Tibial nerve (tissue), 4 donors: ENCODE data around the gene VWDE. TPM values are rescaled to one million over a fixed set of nuclear protein-coding genes. Genes with fewer than 3 reads are reported as not detected.

Experiments
- DNase-seq, 2 donors: peaks; one replicate each; pipeline ENCODE4 v3.0.0-alpha.2; 2019; ENCODE audit warnings: low spot score in 2 of 2
- H3K27ac ChIP-seq, 4 donors: fragments of 200-600 bp; sonication (generic) in 3 of 4; one replicate each; pipeline ENCODE4 v1.5.1; 2017 to 2019; ENCODE audit warnings: mild to moderate bottlenecking in 1 of 4
- H3K27me3 ChIP-seq, 2 donors: fragments of 200-600 bp; sonication (generic) in 1 of 2; one replicate each; pipeline versions ENCODE4 v1.5.1 to v1.6.0; 2017 to 2019
- H3K36me3 ChIP-seq, 3 donors: fragments of 200-600 bp; sonication (generic); one replicate each; pipeline ENCODE4 v1.5.1; 2018 to 2019
- H3K4me1 ChIP-seq, 4 donors: fragments of 200-600 bp; sonication (generic) in 3 of 4; one replicate each; pipeline ENCODE4 v1.5.1; 2017 to 2019
- H3K4me3 ChIP-seq, 4 donors: fragments of 200-600 bp; sonication (generic) in 3 of 4; one replicate each; pipeline ENCODE4 v1.5.1; 2017 to 2019; ENCODE audit warnings: mild to moderate bottlenecking in 1 of 4, moderate library complexity in 1 of 4
- H3K9me3 ChIP-seq, 4 donors: fragments of 200-600 bp; sonication (generic) in 3 of 4; one replicate each; pipeline ENCODE4 v1.5.1; 2017 to 2019
- CTCF ChIP-seq, 5 experiments: fragments of 200-600 bp in 3 of 5; fragments of 450-650 bp in 2 of 5; sonication (generic) in 3 of 5; IDR thresholded peaks; one replicate each; pipeline ENCODE4 v1.5.1; 2016 to 2019; ENCODE audit warnings: antibody characterized with exemption in 5 of 5, mild to moderate bottlenecking in 3 of 5, moderate library complexity in 2 of 5
- EP300 ChIP-seq, 2 donors: sonication (generic); formaldehyde crosslinking; IDR thresholded peaks; one replicate each; pipeline ENCODE4 v1.6.1; 2017; ENCODE audit warnings: antibody characterized with exemption in 2 of 2, mild to moderate bottlenecking in 1 of 2
- POLR2A ChIP-seq, 2 donors: fragments of 450-650 bp; IDR thresholded peaks; one replicate each; pipeline ENCODE4 v1.6.1; 2017; ENCODE audit warnings: antibody characterized with exemption in 2 of 2, mild to moderate bottlenecking in 2 of 2, moderate library complexity in 2 of 2
- WGBS, 2 donors: methylation state at CpG; one replicate each; pipeline ENCODE4 v1.1.5; 2018; 5-methylcytosine and 5-hydroxymethylcytosine counted together
- total RNA-seq, 4 donors: library from RNA; depleted of rRNA; stranded (reverse); fragments of >200 nt; gene quantifications; one replicate each; pipeline ENCODE4 v1.1.0, GENCODE V29; 2016

The VWDE gene
- total RNA-seq, 4 donors from 2014 or later: 0.66 to 12.6 (median 1.9) TPM

- Histone ChIP-seq H3K27me3 (no peaks in the 10 kb centered on the region), H3K9me3 (no peaks in the 10 kb centered on the region), H3K4me1 (no peaks in the 10 kb centered on the region), H3K27ac (no peak overlapping the region), H3K4me3 (no peak overlapping the region), H3K36me3 (no peaks in the 10 kb centered on the region)
- TF ChIP-seq CTCF (IDR thresholded peaks at IDR 0.05): no peak
- TF ChIP-seq POLR2A (IDR thresholded peaks at IDR 0.05): no peak
- no peak for TF ChIP-seq EP300 (IDR thresholded peaks at IDR 0.05)
- DNase-seq: no peak
Observed at GRCh38 chr7:12358694-12359093, 45.0 kb downstream of the VWDE start.

GRCh38 chr7:12357508-12357907 lies 46.2 kb downstream of the VWDE start:
- Histone ChIP-seq H3K27ac (no peak overlapping the region), H3K9me3 (no peaks in the 10 kb centered on the region), H3K36me3 (no peaks in the 10 kb centered on the region), H3K27me3 (no peaks in the 10 kb centered on the region), H3K4me3 (no peak overlapping the region), H3K4me1 (no peaks in the 10 kb centered on the region)
- DNase-seq: no peak
- 33 to 36% methylated on average over 1 of the region's 1 CpG for WGBS, 2 donors
- TF ChIP-seq POLR2A (IDR thresholded peaks at IDR 0.05): no peak
- TF ChIP-seq CTCF (IDR thresholded peaks at IDR 0.05): no peak
- no peak for TF ChIP-seq EP300 (IDR thresholded peaks at IDR 0.05)

GRCh38 chr7:12351843-12352242 lies 51.8 kb downstream of the VWDE start:
- Histone ChIP-seq H3K4me3 (no peak overlapping the region), H3K27me3 (no peaks in the 10 kb centered on the region), H3K9me3 (peaks cover 0 to 3% (median 0%) of the 10 kb centered on the region in 4 donors), H3K4me1 (no peaks in the 10 kb centered on the region), H3K36me3 (no peaks in the 10 kb centered on the region), H3K27ac (no peak overlapping the region)
- no peak for DNase-seq
- 85 to 97% methylated on average over 4 of the region's 4 CpGs for WGBS, 2 donors
- TF ChIP-seq EP300 (IDR thresholded peaks at IDR 0.05) (no peak), CTCF (IDR thresholded peaks at IDR 0.05) (no peak), POLR2A (IDR thresholded peaks at IDR 0.05) (no peak)

GRCh38 chr7:12350971-12351370 lies 52.7 kb downstream of the VWDE start:
- 89 to 91% methylated on average over 3 of the region's 3 CpGs for WGBS, 2 donors
- H3K27me3 ChIP-seq: no peaks in the 10 kb centered on the region
- no peak for TF ChIP-seq EP300 (IDR thresholded peaks at IDR 0.05)
- TF ChIP-seq POLR2A (IDR thresholded peaks at IDR 0.05): no peak
- no peak for TF ChIP-seq CTCF (IDR thresholded peaks at IDR 0.05)
- H3K36me3 ChIP-seq: no peaks in the 10 kb centered on the region
- H3K4me1 ChIP-seq: no peaks in the 10 kb centered on the region
- H3K4me3 ChIP-seq: no peak overlapping the region
- peaks cover 0 to 3% (median 0%) of the 10 kb centered on the region in 4 donors for H3K9me3 ChIP-seq
- no peak overlapping the region for H3K27ac ChIP-seq
- no peak for DNase-seq

- TF ChIP-seq CTCF (IDR thresholded peaks at IDR 0.05) (no peak), POLR2A (IDR thresholded peaks at IDR 0.05) (no peak), EP300 (IDR thresholded peaks at IDR 0.05) (no peak)
- no peak overlapping the region for H3K4me3 ChIP-seq
- 97% methylated on average over 2 of the region's 2 CpGs for WGBS, 2 donors
Observed at GRCh38 chr7:12337095-12337494, 66.6 kb downstream of the VWDE start.

More at GRCh38 chr7:12337095-12337494, 66.6 kb downstream of the VWDE start:
- no peaks in the 10 kb centered on the region for H3K9me3 ChIP-seq
- H3K36me3 ChIP-seq: no peaks in the 10 kb centered on the region
- H3K27me3 ChIP-seq: no peaks in the 10 kb centered on the region
- DNase-seq: no peak
- no peaks in the 10 kb centered on the region for H3K4me1 ChIP-seq
- H3K27ac ChIP-seq: no peak overlapping the region
